ENCODE data around the gene ATXN1. TPM values are rescaled to one million over a fixed set of nuclear protein-coding genes. Genes with fewer than 3 reads are reported as not detected.

The ATXN1 gene
- total and polyA plus RNA-seq, 2 experiments from 2014 or later: 4.8 to 9.1 TPM

DNA sequence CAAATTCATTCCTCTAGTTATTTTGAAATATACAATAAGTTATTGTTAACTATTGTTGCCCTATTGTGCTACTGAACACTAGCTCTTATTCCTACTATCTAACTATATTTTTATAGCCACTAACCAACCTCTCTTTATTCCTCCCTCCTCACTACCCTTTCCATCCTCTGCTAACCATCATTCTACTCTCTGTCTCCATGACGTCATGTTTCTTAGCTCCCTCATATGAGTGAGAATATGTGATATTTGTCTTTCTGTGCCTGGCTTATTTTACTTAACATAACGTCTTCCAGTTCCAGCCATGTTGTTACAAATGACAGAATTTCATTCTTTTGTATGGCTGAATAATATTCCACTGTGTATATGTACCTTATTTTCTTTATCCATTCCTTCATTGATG lies 95.3 kb downstream of the ATXN1 start (continued):
- TF ChIP-seq, protein P1, sequence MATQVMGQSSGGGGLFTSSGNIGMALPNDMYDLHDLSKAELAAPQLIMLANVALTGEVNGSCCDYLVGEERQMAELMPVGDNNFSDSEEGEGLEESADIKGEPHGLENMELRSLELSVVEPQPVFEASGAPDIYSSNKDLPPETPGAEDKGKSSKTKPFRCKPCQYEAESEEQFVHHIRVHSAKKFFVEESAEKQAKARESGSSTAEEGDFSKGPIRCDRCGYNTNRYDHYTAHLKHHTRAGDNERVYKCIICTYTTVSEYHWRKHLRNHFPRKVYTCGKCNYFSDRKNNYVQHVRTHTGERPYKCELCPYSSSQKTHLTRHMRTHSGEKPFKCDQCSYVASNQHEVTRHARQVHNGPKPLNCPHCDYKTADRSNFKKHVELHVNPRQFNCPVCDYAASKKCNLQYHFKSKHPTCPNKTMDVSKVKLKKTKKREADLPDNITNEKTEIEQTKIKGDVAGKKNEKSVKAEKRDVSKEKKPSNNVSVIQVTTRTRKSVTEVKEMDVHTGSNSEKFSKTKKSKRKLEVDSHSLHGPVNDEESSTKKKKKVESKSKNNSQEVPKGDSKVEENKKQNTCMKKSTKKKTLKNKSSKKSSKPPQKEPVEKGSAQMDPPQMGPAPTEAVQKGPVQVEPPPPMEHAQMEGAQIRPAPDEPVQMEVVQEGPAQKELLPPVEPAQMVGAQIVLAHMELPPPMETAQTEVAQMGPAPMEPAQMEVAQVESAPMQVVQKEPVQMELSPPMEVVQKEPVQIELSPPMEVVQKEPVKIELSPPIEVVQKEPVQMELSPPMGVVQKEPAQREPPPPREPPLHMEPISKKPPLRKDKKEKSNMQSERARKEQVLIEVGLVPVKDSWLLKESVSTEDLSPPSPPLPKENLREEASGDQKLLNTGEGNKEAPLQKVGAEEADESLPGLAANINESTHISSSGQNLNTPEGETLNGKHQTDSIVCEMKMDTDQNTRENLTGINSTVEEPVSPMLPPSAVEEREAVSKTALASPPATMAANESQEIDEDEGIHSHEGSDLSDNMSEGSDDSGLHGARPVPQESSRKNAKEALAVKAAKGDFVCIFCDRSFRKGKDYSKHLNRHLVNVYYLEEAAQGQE (IDR thresholded peaks at IDR 0.05; ENCODE audit: unreplicated experiment): no peak
- no peak for TF ChIP-seq EZH2 (IDR thresholded peaks at IDR 0.05; ENCODE audit: low read depth, unreplicated experiment)
- TF ChIP-seq ZNF331 (CRISPR knock-in tag; IDR thresholded peaks at IDR 0.05; ENCODE audit: low read depth): no peak

DNA sequence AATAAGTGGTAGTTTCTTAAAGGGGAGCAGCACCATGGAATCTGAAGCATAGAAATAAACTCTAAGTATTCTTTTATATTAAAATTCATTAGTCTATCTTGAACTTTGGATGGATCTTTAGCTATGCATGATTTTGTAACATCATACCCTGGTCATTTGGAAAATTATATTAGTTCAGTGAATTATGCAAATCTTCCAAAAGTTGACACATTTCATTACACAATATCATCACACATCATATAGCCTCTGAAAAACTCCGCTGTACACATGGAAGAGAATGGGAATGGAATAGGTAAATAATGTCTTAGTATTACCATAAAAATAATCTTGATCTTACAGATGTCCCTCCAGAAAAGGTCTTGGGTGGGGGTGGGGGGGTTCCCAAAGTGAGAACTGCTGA lies 96.1 kb downstream of the ATXN1 start:
- Mint-ChIP-seq H3K9me3 (peaks cover 12% of the 10 kb centered on the region), H3K27ac (no peak overlapping the region), H3K4me3 (no peak overlapping the region), H3K36me3 (ENCODE audit: low read depth) (peaks cover 7% of the 10 kb centered on the region; the same call in 1 of the 3 replicates), H3K4me1 (peaks cover 2% of the 10 kb centered on the region; the same call in 2 of the 3 replicates), H3K27me3 (ENCODE audit: insufficient read depth, low read depth, poor library complexity) (no peaks in the 10 kb centered on the region)
- H3K4me2 ChIP-seq: no peak overlapping the region
- no peak overlapping the region for H3K27ac ChIP-seq (ENCODE audit: low read depth)
- H3F3A ChIP-seq (replicated peaks; ENCODE audit: low read depth): no peaks in the 10 kb centered on the region
- H4K20me1 ChIP-seq (replicated peaks; ENCODE audit: insufficient read depth): no peaks in the 10 kb centered on the region
- no peak overlapping the region for H3K4me3 ChIP-seq
- no peak for DNase-seq (ENCODE audit: low spot score)
- no peaks in the 10 kb centered on the region for H3K79me2 ChIP-seq (replicated peaks; ENCODE audit: insufficient read depth)
- H2AFZ ChIP-seq: no peak overlapping the region
- H3K9me2 ChIP-seq (ENCODE audit: insufficient read depth): no peaks in the 10 kb centered on the region
- H3K36me3 ChIP-seq (ENCODE audit: insufficient read depth): no peaks in the 10 kb centered on the region
- no peak for ATAC-seq
- H3K27me3 ChIP-seq (ENCODE audit: insufficient read depth): no peaks in the 10 kb centered on the region
- H3K4me1 ChIP-seq (ENCODE audit: insufficient read depth): no peaks in the 10 kb centered on the region
- TF ChIP-seq STAT1 (IDR thresholded peaks at IDR 0.05; ENCODE audit: unreplicated experiment): no peak
- TF ChIP-seq, protein P2, sequence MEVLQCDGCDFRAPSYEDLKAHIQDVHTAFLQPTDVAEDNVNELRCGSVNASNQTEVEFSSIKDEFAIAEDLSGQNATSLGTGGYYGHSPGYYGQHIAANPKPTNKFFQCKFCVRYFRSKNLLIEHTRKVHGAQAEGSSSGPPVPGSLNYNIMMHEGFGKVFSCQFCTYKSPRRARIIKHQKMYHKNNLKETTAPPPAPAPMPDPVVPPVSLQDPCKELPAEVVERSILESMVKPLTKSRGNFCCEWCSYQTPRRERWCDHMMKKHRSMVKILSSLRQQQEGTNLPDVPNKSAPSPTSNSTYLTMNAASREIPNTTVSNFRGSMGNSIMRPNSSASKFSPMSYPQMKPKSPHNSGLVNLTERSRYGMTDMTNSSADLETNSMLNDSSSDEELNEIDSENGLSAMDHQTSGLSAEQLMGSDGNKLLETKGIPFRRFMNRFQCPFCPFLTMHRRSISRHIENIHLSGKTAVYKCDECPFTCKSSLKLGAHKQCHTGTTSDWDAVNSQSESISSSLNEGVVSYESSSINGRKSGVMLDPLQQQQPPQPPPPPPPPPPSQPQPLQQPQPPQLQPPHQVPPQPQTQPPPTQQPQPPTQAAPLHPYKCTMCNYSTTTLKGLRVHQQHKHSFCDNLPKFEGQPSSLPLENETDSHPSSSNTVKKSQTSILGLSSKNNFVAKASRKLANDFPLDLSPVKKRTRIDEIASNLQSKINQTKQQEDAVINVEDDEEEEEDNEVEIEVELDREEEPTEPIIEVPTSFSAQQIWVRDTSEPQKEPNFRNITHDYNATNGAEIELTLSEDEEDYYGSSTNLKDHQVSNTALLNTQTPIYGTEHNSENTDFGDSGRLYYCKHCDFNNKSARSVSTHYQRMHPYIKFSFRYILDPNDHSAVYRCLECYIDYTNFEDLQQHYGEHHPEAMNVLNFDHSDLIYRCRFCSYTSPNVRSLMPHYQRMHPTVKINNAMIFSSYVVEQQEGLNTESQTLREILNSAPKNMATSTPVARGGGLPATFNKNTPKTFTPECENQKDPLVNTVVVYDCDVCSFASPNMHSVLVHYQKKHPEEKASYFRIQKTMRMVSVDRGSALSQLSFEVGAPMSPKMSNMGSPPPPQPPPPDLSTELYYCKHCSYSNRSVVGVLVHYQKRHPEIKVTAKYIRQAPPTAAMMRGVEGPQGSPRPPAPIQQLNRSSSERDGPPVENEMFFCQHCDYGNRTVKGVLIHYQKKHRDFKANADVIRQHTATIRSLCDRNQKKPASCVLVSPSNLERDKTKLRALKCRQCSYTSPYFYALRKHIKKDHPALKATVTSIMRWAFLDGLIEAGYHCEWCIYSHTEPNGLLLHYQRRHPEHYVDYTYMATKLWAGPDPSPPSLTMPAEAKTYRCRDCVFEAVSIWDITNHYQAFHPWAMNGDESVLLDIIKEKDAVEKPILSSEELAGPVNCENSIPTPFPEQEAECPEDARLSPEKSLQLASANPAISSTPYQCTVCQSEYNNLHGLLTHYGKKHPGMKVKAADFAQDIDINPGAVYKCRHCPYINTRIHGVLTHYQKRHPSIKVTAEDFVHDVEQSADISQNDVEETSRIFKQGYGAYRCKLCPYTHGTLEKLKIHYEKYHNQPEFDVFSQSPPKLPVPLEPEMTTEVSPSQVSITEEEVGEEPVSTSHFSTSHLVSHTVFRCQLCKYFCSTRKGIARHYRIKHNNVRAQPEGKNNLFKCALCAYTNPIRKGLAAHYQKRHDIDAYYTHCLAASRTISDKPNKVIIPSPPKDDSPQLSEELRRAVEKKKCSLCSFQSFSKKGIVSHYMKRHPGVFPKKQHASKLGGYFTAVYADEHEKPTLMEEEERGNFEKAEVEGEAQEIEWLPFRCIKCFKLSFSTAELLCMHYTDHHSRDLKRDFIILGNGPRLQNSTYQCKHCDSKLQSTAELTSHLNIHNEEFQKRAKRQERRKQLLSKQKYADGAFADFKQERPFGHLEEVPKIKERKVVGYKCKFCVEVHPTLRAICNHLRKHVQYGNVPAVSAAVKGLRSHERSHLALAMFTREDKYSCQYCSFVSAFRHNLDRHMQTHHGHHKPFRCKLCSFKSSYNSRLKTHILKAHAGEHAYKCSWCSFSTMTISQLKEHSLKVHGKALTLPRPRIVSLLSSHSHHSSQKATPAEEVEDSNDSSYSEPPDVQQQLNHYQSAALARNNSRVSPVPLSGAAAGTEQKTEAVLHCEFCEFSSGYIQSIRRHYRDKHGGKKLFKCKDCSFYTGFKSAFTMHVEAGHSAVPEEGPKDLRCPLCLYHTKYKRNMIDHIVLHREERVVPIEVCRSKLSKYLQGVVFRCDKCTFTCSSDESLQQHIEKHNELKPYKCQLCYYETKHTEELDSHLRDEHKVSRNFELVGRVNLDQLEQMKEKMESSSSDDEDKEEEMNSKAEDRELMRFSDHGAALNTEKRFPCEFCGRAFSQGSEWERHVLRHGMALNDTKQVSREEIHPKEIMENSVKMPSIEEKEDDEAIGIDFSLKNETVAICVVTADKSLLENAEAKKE (CRISPR knock-in tag; IDR thresholded peaks at IDR 0.05): no peak
- no peak for TF ChIP-seq JUNB (IDR thresholded peaks at IDR 0.05; ENCODE audit: unreplicated experiment)
- no peak for TF ChIP-seq EZH2phosphoT487 (IDR thresholded peaks at IDR 0.05; ENCODE audit: unreplicated experiment)
- no peak for TF ChIP-seq POLR2AphosphoS5 (IDR thresholded peaks at IDR 0.05; ENCODE audit: low read depth)
- no peak for TF ChIP-seq ZNF114 (CRISPR knock-in tag; IDR thresholded peaks at IDR 0.05)
- no peak for TF ChIP-seq EZH2 (IDR thresholded peaks at IDR 0.05; ENCODE audit: low read depth, unreplicated experiment)
- TF ChIP-seq, protein P3, sequence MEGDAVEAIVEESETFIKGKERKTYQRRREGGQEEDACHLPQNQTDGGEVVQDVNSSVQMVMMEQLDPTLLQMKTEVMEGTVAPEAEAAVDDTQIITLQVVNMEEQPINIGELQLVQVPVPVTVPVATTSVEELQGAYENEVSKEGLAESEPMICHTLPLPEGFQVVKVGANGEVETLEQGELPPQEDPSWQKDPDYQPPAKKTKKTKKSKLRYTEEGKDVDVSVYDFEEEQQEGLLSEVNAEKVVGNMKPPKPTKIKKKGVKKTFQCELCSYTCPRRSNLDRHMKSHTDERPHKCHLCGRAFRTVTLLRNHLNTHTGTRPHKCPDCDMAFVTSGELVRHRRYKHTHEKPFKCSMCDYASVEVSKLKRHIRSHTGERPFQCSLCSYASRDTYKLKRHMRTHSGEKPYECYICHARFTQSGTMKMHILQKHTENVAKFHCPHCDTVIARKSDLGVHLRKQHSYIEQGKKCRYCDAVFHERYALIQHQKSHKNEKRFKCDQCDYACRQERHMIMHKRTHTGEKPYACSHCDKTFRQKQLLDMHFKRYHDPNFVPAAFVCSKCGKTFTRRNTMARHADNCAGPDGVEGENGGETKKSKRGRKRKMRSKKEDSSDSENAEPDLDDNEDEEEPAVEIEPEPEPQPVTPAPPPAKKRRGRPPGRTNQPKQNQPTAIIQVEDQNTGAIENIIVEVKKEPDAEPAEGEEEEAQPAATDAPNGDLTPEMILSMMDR (conservative IDR thresholded peaks at IDR 0.05; ENCODE audit: low read depth in 2 of 2): no peak
- TF ChIP-seq, protein P1 (IDR thresholded peaks at IDR 0.05; ENCODE audit: unreplicated experiment): no peak

All from GM23338 (cell line).